GM19455 (cell line): ENCODE measurements around the gene ARHGEF10L.

Experiments used
- ATAC-seq: cut with Tn5 transposase; IDR thresholded peaks from one replicate; pipeline ENCODE4 v1.9.1; 2021; ENCODE audit not compliant: unreplicated experiment

Gene ARHGEF10L

GRCh38 chr1:17672226-17672625 is 132.7 kb downstream of the ARHGEF10L start:
- no peak for ATAC-seq

GRCh38 chr1:17673329-17674072 is 134.0 kb downstream of the ARHGEF10L start:
- no peak for ATAC-seq

GRCh38 chr1:17674726-17675500 is 135.4 kb downstream of the ARHGEF10L start:
- ATAC-seq, result no peak

- no peak for ATAC-seq
Observed at GRCh38 chr1:17675744-17676143, 136.2 kb downstream of the ARHGEF10L start.

GRCh38 chr1:17676387-17677060 is 137.0 kb downstream of the ARHGEF10L start:
- ATAC-seq, result no peak

- ATAC-seq, result no peak
Observed at GRCh38 chr1:17678011-17678410, 138.5 kb downstream of the ARHGEF10L start.

GRCh38 chr1:17679856-17680255 is 140.4 kb downstream of the ARHGEF10L start:
- ATAC-seq, result no peak

GRCh38 chr1:17680308-17680707 is 140.8 kb downstream of the ARHGEF10L start:
- ATAC-seq, result no peak

GRCh38 chr1:17682400-17682799 is 142.9 kb downstream of the ARHGEF10L start:
- ATAC-seq, result no peak

- ATAC-seq, result no peak
Observed at GRCh38 chr1:17683598-17683997, 144.1 kb downstream of the ARHGEF10L start.

- ATAC-seq, result no peak
Observed at GRCh38 chr1:17684810-17685209, 145.3 kb downstream of the ARHGEF10L start.

GRCh38 chr1:17686258-17686657 is 146.8 kb downstream of the ARHGEF10L start:
- no peak for ATAC-seq

- ATAC-seq, result no peak
Observed at GRCh38 chr1:17687145-17687544, 147.6 kb downstream of the ARHGEF10L start.

- no peak for ATAC-seq
Observed at GRCh38 chr1:17688217-17688810, 148.8 kb downstream of the ARHGEF10L start.

- no peak for ATAC-seq
Observed at GRCh38 chr1:17689011-17689410, 149.5 kb downstream of the ARHGEF10L start.

GRCh38 chr1:17690906-17691634 is 151.6 kb downstream of the ARHGEF10L start:
- no peak for ATAC-seq

- no peak for ATAC-seq
Observed at GRCh38 chr1:17692645-17693044, 153.1 kb downstream of the ARHGEF10L start.

GRCh38 chr1:17696417-17697301 is 157.2 kb downstream of the ARHGEF10L start:
- no peak for ATAC-seq

- no peak for ATAC-seq
Observed at GRCh38 chr1:17697458-17697857, 158.0 kb downstream of the ARHGEF10L start.

- ATAC-seq, result no peak
Observed at GRCh38 chr1:17699581-17699980, 160.1 kb downstream of the ARHGEF10L start.
